K562 (cell line): ENCODE measurements around the gene LUC7L. TPM values are rescaled to one million over a fixed set of nuclear protein-coding genes. Genes with fewer than 3 reads are reported as not detected.
A peak's percentile ranks its signal among the peaks of the same experiment; 100 is the strongest.

Experiments
- CCAR2 ChIP-seq: fragments of 200-400 bp; formaldehyde crosslinking; IDR thresholded peaks from 2 replicates; pipeline ENCODE4 v1.6.1; 2017; ENCODE audit warnings: mild to moderate bottlenecking, low read depth, low read length
- CREB3 ChIP-seq: fragments of 450-650 bp; conservative IDR thresholded peaks from 2 replicates; pipeline ENCODE4 v1.6.1; 2016; ENCODE audit warnings: missing genetic modification characterization, low read depth, mild to moderate bottlenecking, missing compliant biosample characterization, moderate library complexity
- CUX1 ChIP-seq: fragments of 200-800 bp; sonication (Bioruptor generic); IDR thresholded peaks from 2 replicates; pipeline ENCODE4 v1.6.1; 2016; ENCODE audit warnings: missing genetic modification characterization, missing compliant biosample characterization
- ESRRA ChIP-seq: fragments of 450-650 bp; IDR thresholded peaks from 2 replicates; pipeline ENCODE4 v1.6.1; 2014; ENCODE audit warnings: low read depth, mild to moderate bottlenecking, moderate library complexity, borderline replicate concordance
- HNRNPL ChIP-seq: fragments of 200-400 bp; formaldehyde crosslinking; IDR thresholded peaks from 2 replicates; pipeline ENCODE4 v1.6.1; 2017; ENCODE audit warnings: low read depth, mild to moderate bottlenecking, low read length
- KLF16 ChIP-seq: IDR thresholded peaks from 2 replicates; pipeline ENCODE4 v1.6.1; 2016; ENCODE audit warnings: antibody characterized with exemption
- MAZ ChIP-seq, 2 experiments: fragments of 450-650 bp in 1 of 2; sonication (generic) in 1 of 2; formaldehyde crosslinking; IDR thresholded peaks in 1 of 2; conservative IDR thresholded peaks in 1 of 2; 2 replicates each; pipeline versions ENCODE4 v1.4.0 to v1.5.0; 2020; ENCODE audit warnings: mild to moderate bottlenecking in 1 of 2, missing genetic modification reagents in 1 of 2
- MIER1 ChIP-seq: fragments of 450-650 bp; IDR thresholded peaks from 2 replicates; pipeline ENCODE4 v1.6.1; 2016; ENCODE audit warnings: antibody characterized with exemption, mild to moderate bottlenecking, low read depth
- NFIC ChIP-seq: fragments of 450-650 bp; IDR thresholded peaks from 2 replicates; pipeline ENCODE4 v1.6.1; 2017; ENCODE audit warnings: mild to moderate bottlenecking, inconsistent platforms
- NR3C1 ChIP-seq: sonication (generic); formaldehyde crosslinking; IDR thresholded peaks from 2 replicates; pipeline ENCODE4 v1.8.1; 2022; ENCODE audit warnings: missing genetic modification reagents
- SREBF2 ChIP-seq: sonication (generic); formaldehyde crosslinking; IDR thresholded peaks from 2 replicates; pipeline ENCODE4 v1.4.0; 2020; ENCODE audit warnings: mild to moderate bottlenecking, missing genetic modification reagents
- ZKSCAN1 ChIP-seq: fragments of 150-350 bp; IDR thresholded peaks from 2 replicates; pipeline ENCODE4 v1.6.1; 2016; ENCODE audit warnings: low read depth, low read length
- ZNF263 ChIP-seq: sonication (generic); formaldehyde crosslinking; IDR thresholded peaks from 2 replicates; pipeline ENCODE4 v1.8.0; 2022; ENCODE audit warnings: mild to moderate bottlenecking, missing genetic modification reagents, borderline replicate concordance
- ZNF695 ChIP-seq: fragments of 450-650 bp; formaldehyde crosslinking; IDR thresholded peaks from 2 replicates; pipeline ENCODE4 v1.4.0; 2020; ENCODE audit warnings: mild to moderate bottlenecking, moderate library complexity
- polyA plus RNA-seq, 8 experiments: library from polyadenylated mRNA; depleted of rRNA in 4 of 8; stranded (reverse) in 5 of 8; unstranded in 3 of 8; fragments of >200 nt; fragmentation: Nextera tagmentation in 2 of 8; fragmentation: Illumina TruSeq in 1 of 8; extraction: Ambion mirVana in 2 of 8; extraction: Trizol in 1 of 8; gene quantifications; 2 replicates each; pipeline versions ENCODE4 v1.2.1 to v1.2.3, GENCODE V29; 2011 to 2014; ENCODE audit warnings: inconsistent platforms in 1 of 8, missing spikeins in 1 of 8
- total RNA-seq, 7 experiments: library from RNA; depleted of rRNA in 6 of 7; stranded (reverse); fragments of >200 nt in 6 of 7; fragmentation: Illumina TruSeq in 2 of 7; extraction: Trizol in 2 of 7; gene quantifications; 2 replicates each; pipeline versions ENCODE4 v1.2.1 to v1.2.3, GENCODE V29; 2011 to 2021; ENCODE audit warnings: low replicate concordance in 1 of 7
- TF ChIP-seq, protein P1 (sequence below): fragments of 250-450 bp; sonication (Bioruptor Pico); IDR thresholded peaks from 2 replicates; pipeline ENCODE4 v1.6.1; 2021; ENCODE audit warnings: mild to moderate bottlenecking
- TF ChIP-seq, protein P2 (sequence below): fragments of 450-650 bp; IDR thresholded peaks from 2 replicates; pipeline ENCODE4 v1.7.1; 2018; ENCODE audit warnings: mild to moderate bottlenecking, low read depth; ENCODE audit not compliant: partially characterized antibody
- TF ChIP-seq, protein P3 (sequence below): fragments of 250-450 bp; sonication (Bioruptor Pico); IDR thresholded peaks from 2 replicates; pipeline ENCODE4 v1.8.0; 2021; ENCODE audit warnings: moderate library complexity, mild to moderate bottlenecking, inconsistent platforms

LUC7L gene
- total and polyA plus RNA-seq, 9 of the 15 experiments (the other 6 are each of a cell fraction or from before 2014, with no cell fraction given), result 1.7 to 93.3 (median 59.5) TPM

- TF ChIP-seq MIER1 (no peak), KLF16 (no peak), ZKSCAN1 (peak; percentile 68; the same call in 1 of the 2 replicates), ESRRA (peak; percentile 64; the same call in 1 of the 2 replicates), HNRNPL (peak; percentile 99), NR3C1 (CRISPR knock-in tag) (peak; percentile 99), MAZ (CRISPR knock-in tag; conservative IDR thresholded peaks at IDR 0.05 in 1 of 2, IDR thresholded peaks at IDR 0.05 in 1 of 2) (peak; percentile 87 to 96), NFIC (peak; percentile 30), CCAR2 (no peak), SREBF2 (CRISPR knock-in tag) (no peak), CREB3 (tag) (peak; percentile 47; the same call in 1 of the 2 replicates), ZNF263 (CRISPR knock-in tag) (peak; percentile 92), ZNF695 (CRISPR knock-in tag) (no peak), CUX1 (0 out of 2 replicates have a peak, but pooled peaks have one; percentile 44)
- TF ChIP-seq, protein P1, sequence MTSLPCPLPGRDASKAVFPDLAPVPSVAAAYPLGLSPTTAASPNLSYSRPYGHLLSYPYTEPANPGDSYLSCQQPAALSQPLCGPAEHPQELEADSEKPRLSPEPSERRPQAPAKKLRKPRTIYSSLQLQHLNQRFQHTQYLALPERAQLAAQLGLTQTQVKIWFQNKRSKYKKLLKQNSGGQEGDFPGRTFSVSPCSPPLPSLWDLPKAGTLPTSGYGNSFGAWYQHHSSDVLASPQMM, result no peak
- TF ChIP-seq, protein P2, sequence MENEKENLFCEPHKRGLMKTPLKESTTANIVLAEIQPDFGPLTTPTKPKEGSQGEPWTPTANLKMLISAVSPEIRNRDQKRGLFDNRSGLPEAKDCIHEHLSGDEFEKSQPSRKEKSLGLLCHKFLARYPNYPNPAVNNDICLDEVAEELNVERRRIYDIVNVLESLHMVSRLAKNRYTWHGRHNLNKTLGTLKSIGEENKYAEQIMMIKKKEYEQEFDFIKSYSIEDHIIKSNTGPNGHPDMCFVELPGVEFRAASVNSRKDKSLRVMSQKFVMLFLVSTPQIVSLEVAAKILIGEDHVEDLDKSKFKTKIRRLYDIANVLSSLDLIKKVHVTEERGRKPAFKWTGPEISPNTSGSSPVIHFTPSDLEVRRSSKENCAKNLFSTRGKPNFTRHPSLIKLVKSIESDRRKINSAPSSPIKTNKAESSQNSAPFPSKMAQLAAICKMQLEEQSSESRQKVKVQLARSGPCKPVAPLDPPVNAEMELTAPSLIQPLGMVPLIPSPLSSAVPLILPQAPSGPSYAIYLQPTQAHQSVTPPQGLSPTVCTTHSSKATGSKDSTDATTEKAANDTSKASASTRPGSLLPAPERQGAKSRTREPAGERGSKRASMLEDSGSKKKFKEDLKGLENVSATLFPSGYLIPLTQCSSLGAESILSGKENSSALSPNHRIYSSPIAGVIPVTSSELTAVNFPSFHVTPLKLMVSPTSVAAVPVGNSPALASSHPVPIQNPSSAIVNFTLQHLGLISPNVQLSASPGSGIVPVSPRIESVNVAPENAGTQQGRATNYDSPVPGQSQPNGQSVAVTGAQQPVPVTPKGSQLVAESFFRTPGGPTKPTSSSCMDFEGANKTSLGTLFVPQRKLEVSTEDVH, result peak; percentile 28
- TF ChIP-seq, protein P3, sequence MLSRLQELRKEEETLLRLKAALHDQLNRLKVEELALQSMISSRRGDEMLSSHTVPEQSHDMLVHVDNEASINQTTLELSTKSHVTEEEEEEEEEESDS (CRISPR knock-in tag), result no peak
These were observed 48.3 kb downstream of the LUC7L start (continued) for GRCh38 chr16:180681-181564.
